ENCODE results near the gene CYP27A1. TPM values are rescaled to one million over a fixed set of nuclear protein-coding genes. Genes with fewer than 3 reads are reported as not detected.
A peak's percentile ranks its signal among the peaks of the same experiment; 100 is the strongest.

The CYP27A1 gene
- total RNA-seq, 1 donor from 2014 or later = 16.8 TPM

DNA sequence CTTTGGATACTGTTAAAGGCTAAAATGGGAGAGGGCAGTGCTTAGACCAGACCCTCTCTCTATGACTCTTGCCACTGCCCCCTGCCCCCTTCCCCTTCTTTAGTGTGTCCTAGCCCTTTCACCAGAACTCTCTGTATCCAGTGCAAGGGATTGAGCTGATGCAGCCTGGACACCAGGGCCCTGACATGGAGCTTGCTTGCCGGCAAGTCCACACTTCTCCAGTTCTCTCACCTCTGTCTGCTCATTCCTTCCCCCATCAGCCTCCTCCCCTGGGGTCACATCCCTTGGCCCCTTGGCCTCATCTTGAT lies 76.1 kb downstream of the CYP27A1 start:
- TF ChIP-seq, protein P1, sequence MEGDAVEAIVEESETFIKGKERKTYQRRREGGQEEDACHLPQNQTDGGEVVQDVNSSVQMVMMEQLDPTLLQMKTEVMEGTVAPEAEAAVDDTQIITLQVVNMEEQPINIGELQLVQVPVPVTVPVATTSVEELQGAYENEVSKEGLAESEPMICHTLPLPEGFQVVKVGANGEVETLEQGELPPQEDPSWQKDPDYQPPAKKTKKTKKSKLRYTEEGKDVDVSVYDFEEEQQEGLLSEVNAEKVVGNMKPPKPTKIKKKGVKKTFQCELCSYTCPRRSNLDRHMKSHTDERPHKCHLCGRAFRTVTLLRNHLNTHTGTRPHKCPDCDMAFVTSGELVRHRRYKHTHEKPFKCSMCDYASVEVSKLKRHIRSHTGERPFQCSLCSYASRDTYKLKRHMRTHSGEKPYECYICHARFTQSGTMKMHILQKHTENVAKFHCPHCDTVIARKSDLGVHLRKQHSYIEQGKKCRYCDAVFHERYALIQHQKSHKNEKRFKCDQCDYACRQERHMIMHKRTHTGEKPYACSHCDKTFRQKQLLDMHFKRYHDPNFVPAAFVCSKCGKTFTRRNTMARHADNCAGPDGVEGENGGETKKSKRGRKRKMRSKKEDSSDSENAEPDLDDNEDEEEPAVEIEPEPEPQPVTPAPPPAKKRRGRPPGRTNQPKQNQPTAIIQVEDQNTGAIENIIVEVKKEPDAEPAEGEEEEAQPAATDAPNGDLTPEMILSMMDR (IDR thresholded peaks at IDR 0.05; ENCODE audit: unreplicated experiment) = no peak
- H3K4me1 Mint-ChIP-seq = peaks cover 84% of the 10 kb centered on the region
- H3K36me3 Mint-ChIP-seq = peaks cover 3% of the 10 kb centered on the region
- no peak for DNase-seq (ENCODE audit: low spot score in 2 of 2, unreplicated experiment in 2 of 2)
- no peaks in the 10 kb centered on the region for H3K9me3 Mint-ChIP-seq
- H3K4me3 Mint-ChIP-seq = peak overlapping the region; percentile 80
- peak overlapping the region; percentile 98 for H3K27ac Mint-ChIP-seq
- H3K27me3 Mint-ChIP-seq (ENCODE audit: low read depth) = peaks cover 39% of the 10 kb centered on the region

DNA sequence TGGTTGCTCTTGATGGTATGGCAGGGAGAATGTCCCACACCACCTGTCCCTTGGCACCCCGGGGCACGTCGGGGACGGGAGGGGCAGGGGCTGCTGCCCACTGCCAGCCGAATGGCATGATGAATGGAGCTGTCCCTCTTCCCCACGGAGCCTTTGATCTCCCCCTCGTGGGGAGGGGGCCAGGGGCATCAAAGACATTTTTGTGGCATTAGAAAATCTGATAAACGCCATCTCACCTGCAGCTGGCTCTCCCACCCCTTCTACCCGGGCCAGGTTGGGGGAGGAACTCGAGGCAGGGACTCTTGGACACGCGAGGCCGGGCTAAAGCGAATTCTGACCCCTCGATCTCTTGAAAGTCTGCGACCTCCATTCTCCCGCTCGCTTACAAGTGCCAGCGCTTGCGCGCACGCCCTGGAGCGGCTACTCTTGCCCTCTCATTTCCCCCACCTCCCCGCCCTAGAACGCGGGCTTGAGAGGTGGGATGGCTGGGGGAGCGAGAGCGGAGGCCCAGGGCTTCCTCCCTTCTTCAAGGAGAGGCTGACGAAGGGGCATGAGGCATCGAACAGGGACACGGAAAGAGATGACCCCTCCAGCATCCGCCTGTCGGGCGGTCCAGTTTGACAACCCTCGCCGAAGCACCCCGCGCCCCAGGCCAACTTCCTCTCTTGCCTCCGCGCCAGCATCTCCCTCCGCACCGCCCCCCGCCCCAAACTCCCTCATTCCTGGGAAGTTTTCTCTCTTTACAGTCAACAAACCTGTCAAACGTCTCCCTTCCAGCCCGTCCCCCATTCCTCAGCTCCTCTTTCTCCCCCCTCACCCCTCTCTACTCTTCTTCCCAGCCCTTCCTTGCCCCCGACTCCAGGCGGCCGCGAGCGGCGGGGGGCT lies 77.0 kb downstream of the CYP27A1 start:
- DNase-seq (ENCODE audit: low spot score in 2 of 2, unreplicated experiment in 2 of 2) = peak in 1 of 2 experiments; percentile 68
- H3K4me1 Mint-ChIP-seq = peaks cover 82% of the 10 kb centered on the region

DNA sequence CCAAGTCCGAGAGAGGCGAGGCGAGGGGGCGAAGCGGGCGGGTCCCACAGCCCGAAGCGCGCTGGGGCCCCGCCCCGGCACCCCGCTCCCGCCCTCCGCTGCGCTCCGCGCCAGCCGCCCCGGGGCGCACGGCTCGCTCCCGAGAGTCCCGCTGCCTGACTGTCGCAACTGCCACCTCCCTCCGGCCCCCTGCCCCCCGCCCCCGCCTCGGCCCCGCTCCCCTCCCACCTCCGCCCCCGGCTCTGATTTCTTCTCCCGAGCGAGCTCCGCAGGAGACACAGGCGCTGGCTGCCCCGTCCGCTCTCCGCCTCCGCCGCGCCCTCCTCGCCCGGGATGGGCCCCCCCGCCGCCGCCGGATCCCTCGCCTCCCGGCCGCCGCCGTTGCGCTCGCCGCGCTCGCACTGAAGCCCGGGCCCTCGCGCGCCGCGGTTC lies 77.6 kb downstream of the CYP27A1 start, which contains the start of gene WNT6:
Gene WNT6 (plus strand): TSS at position 250 of the 432 bp plus-strand sequence. CDS start 233 bp downstream, outside the sequence.
- Mint-ChIP-seq H3K9me3 (no peaks in the 10 kb centered on the region), H3K4me1 (peaks cover 80% of the 10 kb centered on the region), H3K27me3 (ENCODE audit: low read depth) (peaks cover 35% of the 10 kb centered on the region), H3K27ac (peak within 1 kb of the TSS; percentile 98), H3K36me3 (peaks cover 6% of the 10 kb centered on the region), H3K4me3 (peak within 1 kb of the TSS; percentile 89)
- TF ChIP-seq, protein P1 (IDR thresholded peaks at IDR 0.05; ENCODE audit: unreplicated experiment) = no peak
- DNase-seq (ENCODE audit: low spot score in 2 of 2, unreplicated experiment in 2 of 2) = peak in 1 of 2 experiments; percentile 76

More for the DNA sequence above, 77.0 kb downstream of the CYP27A1 start:
- Mint-ChIP-seq H3K4me3 (peak overlapping the region; percentile 80), H3K9me3 (no peaks in the 10 kb centered on the region), H3K27ac (peak overlapping the region; percentile 98), H3K27me3 (ENCODE audit: low read depth) (peaks cover 38% of the 10 kb centered on the region), H3K36me3 (peaks cover 6% of the 10 kb centered on the region)
- TF ChIP-seq, protein P1 (IDR thresholded peaks at IDR 0.05; ENCODE audit: unreplicated experiment) = no peak

DNA sequence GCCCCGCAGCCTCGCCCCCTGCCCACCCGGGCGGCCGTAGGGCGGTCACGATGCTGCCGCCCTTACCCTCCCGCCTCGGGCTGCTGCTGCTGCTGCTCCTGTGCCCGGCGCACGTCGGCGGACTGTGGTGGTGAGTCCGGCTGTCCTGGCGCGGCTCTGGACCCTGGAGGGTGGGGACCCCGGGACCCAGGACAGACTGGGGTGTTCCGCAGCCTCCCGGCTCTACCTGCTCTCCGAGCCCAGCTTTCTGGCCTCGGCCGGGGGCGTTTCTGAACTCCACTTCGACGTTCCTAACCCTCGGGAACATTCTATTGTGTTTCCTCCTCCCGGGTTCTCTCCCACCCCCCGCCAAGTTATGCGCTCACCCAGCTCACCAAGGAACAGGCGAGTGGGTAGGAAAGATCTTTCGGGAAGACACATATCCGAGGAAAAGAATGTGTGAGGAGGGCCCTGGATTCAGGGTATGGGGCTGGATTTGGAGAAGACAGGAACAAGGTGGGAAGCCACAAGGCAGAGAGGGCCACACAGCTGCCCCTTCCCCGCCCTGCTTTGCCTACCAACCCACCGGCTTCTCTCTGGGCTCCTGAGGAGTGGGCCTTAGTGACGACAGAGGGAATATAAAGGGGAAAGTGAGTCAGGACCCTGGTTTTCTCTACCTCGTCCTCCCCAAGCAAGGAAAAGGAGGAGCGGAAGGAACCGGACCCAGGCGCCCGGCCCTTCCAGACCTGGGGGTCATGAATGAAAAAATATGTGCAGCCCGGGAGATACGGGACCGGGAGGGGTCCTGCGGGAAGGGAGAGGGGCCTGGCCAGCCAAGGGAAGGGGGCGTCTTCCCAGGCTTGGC lies 78.3 kb downstream of the CYP27A1 start:
- Mint-ChIP-seq H3K9me3 (no peaks in the 10 kb centered on the region), H3K36me3 (peaks cover 6% of the 10 kb centered on the region), H3K4me3 (peak overlapping the region; percentile 89), H3K4me1 (peaks cover 80% of the 10 kb centered on the region), H3K27ac (peak overlapping the region; percentile 97), H3K27me3 (ENCODE audit: low read depth) (peaks cover 35% of the 10 kb centered on the region)
- DNase-seq (ENCODE audit: low spot score in 2 of 2, unreplicated experiment in 2 of 2) = no peak
- TF ChIP-seq, protein P1 (IDR thresholded peaks at IDR 0.05; ENCODE audit: unreplicated experiment) = no peak

DNA sequence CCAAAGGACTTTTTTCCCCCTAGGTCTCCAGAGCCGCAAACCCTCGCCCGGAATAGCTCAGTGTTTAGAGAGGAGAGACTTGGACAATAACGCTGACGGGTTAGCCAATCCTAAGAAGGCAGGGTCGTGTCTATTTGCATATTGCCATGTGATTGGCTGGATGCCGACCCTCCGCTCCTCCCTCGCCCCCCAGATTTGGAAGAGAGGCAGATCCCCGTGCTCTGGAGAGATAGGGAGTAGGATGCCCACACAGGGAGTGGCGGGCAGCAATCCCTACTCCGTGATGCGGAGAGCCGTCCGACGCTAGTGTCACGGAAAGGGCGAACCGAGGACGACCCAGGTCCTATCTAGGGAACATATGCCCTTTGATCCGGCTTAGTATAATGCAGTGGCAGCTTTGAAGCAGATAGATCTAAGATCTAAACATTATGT lies 79.0 kb downstream of the CYP27A1 start:
- H3K27me3 Mint-ChIP-seq (ENCODE audit: low read depth) = peaks cover 35% of the 10 kb centered on the region
- TF ChIP-seq, protein P1 (IDR thresholded peaks at IDR 0.05; ENCODE audit: unreplicated experiment) = no peak

More for the DNA sequence above, 79.0 kb downstream of the CYP27A1 start:
- Mint-ChIP-seq H3K4me1 (peaks cover 77% of the 10 kb centered on the region), H3K36me3 (peaks cover 6% of the 10 kb centered on the region), H3K27ac (peak overlapping the region; percentile 97), H3K4me3 (peak overlapping the region; percentile 89), H3K9me3 (no peaks in the 10 kb centered on the region)
- DNase-seq (ENCODE audit: low spot score in 2 of 2, unreplicated experiment in 2 of 2) = peak; percentile 77 to 85
